H7 (cell line): ENCODE results near the gene MRPL24. TPM values are rescaled to one million over a fixed set of nuclear protein-coding genes. Genes with fewer than 3 reads are reported as not detected.
A peak's percentile ranks its signal among the peaks of the same experiment; 100 is the strongest.

ENCODE experiments used
- DNase-seq: peaks from one replicate; pipeline ENCODE4 v3.0.0; 2012
- H3K27me3 ChIP-seq: 2 replicates; pipeline ENCODE4 v1.6.0; 2011; ENCODE audit warnings: mild to moderate bottlenecking, low read length; ENCODE audit not compliant: control insufficient read depth, insufficient read depth
- H3K36me3 ChIP-seq: replicated peaks from 2 replicates; pipeline ENCODE4 v1.5.1; 2011; ENCODE audit warnings: low read length; ENCODE audit not compliant: control insufficient read depth, insufficient read depth
- H3K4me3 ChIP-seq: 2 replicates; pipeline ENCODE4 v1.5.1; 2011; ENCODE audit warnings: low read depth, mild to moderate bottlenecking, control low read depth, low read length, moderate library complexity; ENCODE audit not compliant: insufficient read depth
- total RNA-seq: library from RNA; depleted of rRNA; stranded (reverse); fragments of >200 nt; shearing (Covaris generic); gene quantifications from 2 replicates; pipeline ENCODE4 v1.2.3, GENCODE V29; 2014

Gene MRPL24
- total RNA-seq, 1 experiment from 2014 or later: 105 TPM

DNA sequence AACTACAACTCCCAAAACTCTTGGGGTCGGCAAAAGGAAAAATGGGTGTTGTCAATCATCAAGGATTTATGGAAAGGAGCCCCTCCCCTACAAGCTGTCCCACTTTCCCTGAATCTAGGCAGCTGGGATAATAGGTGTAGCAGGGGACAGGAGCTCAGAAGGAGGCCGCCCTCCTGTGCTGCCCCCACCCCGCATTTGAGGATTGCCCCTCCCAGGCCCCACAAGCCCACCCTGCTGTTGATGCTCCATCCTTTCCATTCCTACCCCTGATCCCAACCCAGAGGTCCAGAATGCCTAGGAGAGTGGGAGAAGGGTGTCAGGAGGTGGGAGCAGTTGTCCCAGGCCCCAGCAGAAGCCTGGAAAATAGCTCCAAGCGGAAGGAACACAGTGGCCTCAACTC is 1.9 kb upstream of the MRPL24 start:
- no peak for DNase-seq
- H3K27me3 ChIP-seq: no peaks in the 10 kb centered on the region
- H3K36me3 ChIP-seq: peaks cover 11% of the 10 kb centered on the region
- H3K4me3 ChIP-seq: no peak overlapping the region

GRCh38 chr1:156742017-156742416 is 1.1 kb upstream of the MRPL24 start:
- no peaks in the 10 kb centered on the region for H3K27me3 ChIP-seq
- H3K36me3 ChIP-seq: peaks cover 13% of the 10 kb centered on the region
- H3K4me3 ChIP-seq: no peak overlapping the region
- DNase-seq: no peak

DNA sequence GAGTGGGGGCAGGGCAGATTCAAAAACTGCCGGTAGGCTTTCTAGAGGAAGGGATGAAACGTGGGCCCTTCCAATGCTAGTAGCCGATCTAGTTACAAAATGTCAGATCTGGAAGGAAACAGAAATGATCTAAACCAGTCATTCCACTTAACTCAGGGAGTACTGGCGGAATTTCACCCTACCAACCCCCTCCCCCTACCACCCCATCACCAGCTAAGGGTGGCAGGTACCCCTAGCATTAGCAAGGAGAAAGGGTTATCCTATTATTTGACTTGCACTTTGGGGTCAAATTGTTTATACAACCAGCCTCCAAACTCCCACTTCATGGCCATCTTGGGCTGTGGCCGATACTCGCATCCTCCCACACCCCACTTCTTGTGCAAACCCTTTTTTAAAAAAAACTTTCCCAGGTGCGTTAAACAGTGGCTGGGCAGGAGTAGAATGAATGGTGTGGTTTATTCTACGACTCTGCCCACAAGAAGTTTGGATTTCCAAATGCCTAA is 644 bp upstream of the MRPL24 start:
- Histone ChIP-seq H3K27me3 (no peaks in the 10 kb centered on the region), H3K4me3 (peak overlapping the region; percentile 19), H3K36me3 (peaks cover 14% of the 10 kb centered on the region)
- DNase-seq: no peak

DNA sequence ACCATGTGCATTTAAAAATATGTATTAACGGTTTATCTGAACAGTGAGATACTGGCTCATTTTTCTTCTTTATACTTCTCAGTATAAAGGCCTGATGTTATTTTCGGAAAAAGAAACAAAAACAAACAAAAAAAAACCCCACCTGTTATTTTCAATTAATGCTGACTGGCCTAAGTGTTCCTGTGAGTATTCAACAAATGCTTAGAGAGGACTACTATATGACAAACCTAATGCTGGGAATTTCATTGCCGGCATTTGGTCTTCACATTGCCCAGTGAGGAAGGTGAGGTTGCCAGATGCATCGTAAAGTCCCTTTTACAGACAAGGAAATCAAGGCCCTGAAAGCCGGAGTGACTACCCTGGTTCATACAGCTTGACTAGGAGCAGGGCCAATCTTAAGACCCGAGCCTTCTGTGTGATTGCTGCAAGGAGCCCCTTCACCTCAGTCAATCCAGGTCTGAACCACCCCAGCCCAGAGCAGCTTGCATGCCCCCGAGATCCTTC is 599 bp downstream of the MRPL24 start:
- peaks cover 18% of the 10 kb centered on the region for H3K36me3 ChIP-seq
- H3K4me3 ChIP-seq: peak overlapping the region; percentile 91
- no peak for DNase-seq
- H3K27me3 ChIP-seq: no peaks in the 10 kb centered on the region

- no peak for DNase-seq
- Histone ChIP-seq H3K4me3 (no peak overlapping the region), H3K36me3 (peaks cover 11% of the 10 kb centered on the region)
Observed at GRCh38 chr1:156738916-156739315, 2.0 kb downstream of the MRPL24 start.

DNA sequence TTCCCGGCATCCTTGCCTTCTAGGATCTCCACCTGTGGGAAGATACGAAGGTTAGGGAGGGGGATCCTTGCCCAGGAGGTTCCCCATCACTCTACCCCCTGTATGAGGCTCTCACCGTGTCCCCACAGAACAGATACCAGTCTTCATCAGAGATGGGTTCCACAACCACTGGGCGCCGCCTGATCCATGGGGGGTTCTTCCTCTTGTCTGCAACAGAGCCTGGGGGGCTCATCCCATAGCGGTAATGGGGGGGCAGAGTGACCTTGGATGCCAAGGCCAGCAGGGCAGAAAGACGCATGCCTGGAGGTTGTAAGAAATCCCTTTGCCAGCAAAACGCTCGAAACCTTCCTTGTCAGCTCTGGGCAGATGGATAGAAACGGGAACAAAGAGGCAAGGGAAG is 2.5 kb downstream of the MRPL24 start:
- Histone ChIP-seq H3K36me3 (peaks cover 7% of the 10 kb centered on the region), H3K27me3 (no peaks in the 10 kb centered on the region), H3K4me3 (no peak overlapping the region)
- no peak for DNase-seq

More at GRCh38 chr1:156738916-156739315, 2.0 kb downstream of the MRPL24 start:
- H3K27me3 ChIP-seq: no peaks in the 10 kb centered on the region

DNA sequence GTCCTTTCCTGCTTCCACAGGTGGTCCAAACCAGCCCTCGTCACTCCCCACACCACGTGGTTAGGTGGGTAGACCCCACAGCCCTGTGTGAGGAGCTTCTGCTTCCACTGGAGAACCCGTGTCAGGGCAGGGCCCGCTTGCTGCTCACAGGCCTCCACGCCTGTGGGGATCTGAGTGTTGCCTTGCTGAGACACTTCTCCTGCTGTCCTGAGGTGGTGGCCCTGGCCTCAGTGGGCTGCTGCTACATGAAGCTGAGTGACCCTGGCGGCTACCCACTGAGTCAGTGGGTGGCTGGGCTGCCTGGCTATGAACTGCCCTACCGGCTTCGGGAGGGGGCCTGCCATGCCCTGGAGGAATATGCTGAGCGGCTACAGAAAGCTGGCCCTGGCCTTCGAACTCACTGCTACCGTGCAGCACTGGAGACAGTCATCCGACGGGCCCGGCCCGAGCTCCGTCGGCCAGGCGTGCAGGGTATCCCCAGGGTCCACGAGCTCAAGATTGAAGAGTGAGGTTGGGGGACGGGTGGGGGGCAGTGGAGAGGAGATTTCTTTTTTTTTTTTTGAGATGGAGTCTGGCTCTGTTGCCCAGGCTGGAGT is 6.8 kb downstream of the MRPL24 start:
- Histone ChIP-seq H3K27me3 (no peaks in the 10 kb centered on the region), H3K4me3 (no peak overlapping the region), H3K36me3 (peaks cover 11% of the 10 kb centered on the region)
- DNase-seq: no peak

GRCh38 chr1:156728599-156729462 is 12.1 kb downstream of the MRPL24 start, which contains the start of gene ISG20L2:
ISG20L2 (minus strand) TSS chr1:156728766; CDS start chr1:156727652, 1,114 bp downstream.
- Histone ChIP-seq H3K27me3 (no peaks in the 10 kb centered on the region), H3K4me3 (peak within 1 kb of the TSS; percentile 98), H3K36me3 (peaks cover 13% of the 10 kb centered on the region)
- DNase-seq: peak; percentile 95

GRCh38 chr1:156727926-156728598 is 12.8 kb downstream of the MRPL24 start, which contains the start of gene METTL25B:
METTL25B (plus strand) TSS chr1:156728469; CDS start chr1:156729105, 636 bp downstream.
- no peaks in the 10 kb centered on the region for H3K27me3 ChIP-seq
- peak; percentile 95 for DNase-seq
- peak within 1 kb of the TSS; percentile 98 for H3K4me3 ChIP-seq
- H3K36me3 ChIP-seq: peaks cover 15% of the 10 kb centered on the region

DNA sequence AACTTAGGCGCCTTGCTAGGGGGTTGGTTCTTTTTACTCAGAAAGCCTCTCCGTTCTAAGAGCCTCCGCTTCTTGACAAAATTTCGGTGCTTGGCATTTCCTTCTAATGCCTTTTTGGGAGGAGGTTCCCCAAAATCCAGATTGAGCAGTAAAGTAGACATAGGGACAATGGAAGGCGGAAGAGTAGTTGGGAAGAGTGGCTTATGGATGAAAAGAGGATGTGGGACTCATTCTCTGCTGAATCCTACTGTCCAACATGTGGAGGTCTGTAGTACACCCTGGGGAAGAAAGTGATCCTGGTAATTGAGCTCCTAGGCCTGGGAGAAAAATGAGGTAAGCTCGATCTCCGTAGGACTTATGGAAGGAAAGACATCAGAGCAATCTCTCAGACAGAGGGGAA is 13.4 kb downstream of the MRPL24 start:
- Histone ChIP-seq H3K36me3 (peaks cover 18% of the 10 kb centered on the region), H3K27me3 (no peaks in the 10 kb centered on the region), H3K4me3 (peak overlapping the region; percentile 98)
- no peak for DNase-seq

GRCh38 chr1:156726549-156727226 is 14.2 kb downstream of the MRPL24 start:
- no peaks in the 10 kb centered on the region for H3K27me3 ChIP-seq
- peaks cover 17% of the 10 kb centered on the region for H3K36me3 ChIP-seq
- peak overlapping the region; percentile 27; the same call in 1 of the 2 replicates for H3K4me3 ChIP-seq
- DNase-seq: peak; percentile 77

DNA sequence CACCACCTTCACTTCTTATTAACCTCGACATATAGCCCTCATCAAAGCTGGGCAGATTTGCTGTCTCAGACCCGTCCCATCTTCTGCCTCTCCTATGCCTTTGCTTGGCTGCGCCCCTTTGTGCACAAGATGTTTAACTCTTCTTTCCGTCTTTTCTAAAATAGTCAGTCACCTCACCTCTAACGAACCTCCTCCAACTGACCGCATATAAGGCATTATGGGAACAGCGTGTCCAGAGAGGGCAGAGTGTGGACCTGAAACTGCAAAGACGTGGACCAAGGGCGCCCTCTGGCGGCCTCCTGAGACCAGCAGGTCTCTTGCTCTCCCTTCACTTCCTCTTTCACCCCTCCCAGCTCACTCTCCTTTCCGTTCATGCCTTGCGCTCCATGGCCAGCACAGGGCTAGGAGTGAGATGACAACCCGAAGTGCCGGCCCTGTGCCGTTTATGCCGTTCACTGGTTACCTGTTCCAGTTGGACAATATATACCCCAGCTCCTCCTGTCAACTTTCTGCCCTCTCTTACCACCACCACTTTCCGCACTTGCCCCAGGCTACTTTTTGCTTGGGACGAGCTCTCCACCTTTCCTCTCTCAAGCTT is 15.1 kb downstream of the MRPL24 start:
- H3K4me3 ChIP-seq: peak overlapping the region; percentile 27
- peaks cover 21% of the 10 kb centered on the region for H3K36me3 ChIP-seq
- no peaks in the 10 kb centered on the region for H3K27me3 ChIP-seq
- peak; percentile 91 for DNase-seq

DNA sequence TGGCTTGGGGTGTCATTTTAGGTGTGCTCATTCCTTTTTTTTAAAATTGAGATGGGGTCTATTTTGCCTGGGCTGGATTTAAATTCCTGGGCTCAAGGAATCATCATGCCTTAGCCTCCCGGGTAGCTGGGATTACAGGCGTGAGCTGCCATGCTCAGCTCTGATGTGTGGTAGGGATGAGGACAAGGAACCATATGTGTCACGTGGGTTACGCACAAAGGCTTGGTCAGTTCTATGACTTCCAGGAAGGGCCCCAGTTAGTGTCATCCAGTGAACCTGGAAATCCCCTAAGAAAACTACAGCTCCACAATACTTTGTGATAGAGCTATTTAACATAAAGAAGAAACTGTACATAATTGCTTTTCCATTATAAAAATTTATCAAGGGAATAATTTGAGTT is 19.4 kb downstream of the MRPL24 start:
- peaks cover 21% of the 10 kb centered on the region for H3K36me3 ChIP-seq

More for the DNA sequence above, 19.4 kb downstream of the MRPL24 start:
- no peak for DNase-seq
- Histone ChIP-seq H3K27me3 (no peaks in the 10 kb centered on the region), H3K4me3 (no peak overlapping the region)
